WERI-Rb-1 (cell line): Measurements from ENCODE around the gene STXBP4.

Source experiments
- DNase-seq: peaks from one replicate; pipeline ENCODE4 v3.0.0-alpha.2; 2020
- H3K27ac ChIP-seq: fragments of 250-450 bp; sonication (Bioruptor Pico); 2 replicates; pipeline ENCODE4 v1.5.1; 2020; ENCODE audit warnings: mild to moderate bottlenecking, moderate library complexity
- H3K27me3 ChIP-seq: fragments of 250-450 bp; sonication (Bioruptor Pico); 2 replicates; pipeline ENCODE4 v1.5.1; 2021; ENCODE audit warnings: mild to moderate bottlenecking, low read depth, moderate library complexity; ENCODE audit not compliant: insufficient read depth, severe bottlenecking
- H3K36me3 ChIP-seq: fragments of 250-450 bp; sonication (Bioruptor Pico); 2 replicates; pipeline ENCODE4 v1.5.1; 2020; ENCODE audit warnings: mild to moderate bottlenecking, moderate library complexity
- H3K4me3 ChIP-seq: 2 replicates; pipeline ENCODE4 v1.5.1; 2011; ENCODE audit warnings: low read depth, mild to moderate bottlenecking, control low read depth, low read length
- H3K9me3 ChIP-seq: fragments of 250-450 bp; sonication (Bioruptor Pico); 2 replicates; pipeline ENCODE4 v1.5.1; 2021; ENCODE audit warnings: mild to moderate bottlenecking, moderate library complexity; ENCODE audit not compliant: severe bottlenecking
- CTCF ChIP-seq: IDR thresholded peaks from 2 replicates; pipeline ENCODE4 v1.5.1; 2011; ENCODE audit warnings: low read depth, mild to moderate bottlenecking, control low read depth, inconsistent platforms, low read length

STXBP4 gene

GRCh38 chr17:55168958-55169687, 200.6 kb downstream of the STXBP4 start:
- H3K27me3 ChIP-seq, result no peaks in the 10 kb centered on the region
- H3K27ac ChIP-seq, result no peak overlapping the region
- DNase-seq, result no peak
- no peaks in the 10 kb centered on the region for H3K9me3 ChIP-seq
- no peak overlapping the region for H3K4me3 ChIP-seq
- no peak for TF ChIP-seq CTCF
- H3K36me3 ChIP-seq, result no peaks in the 10 kb centered on the region

DNA sequence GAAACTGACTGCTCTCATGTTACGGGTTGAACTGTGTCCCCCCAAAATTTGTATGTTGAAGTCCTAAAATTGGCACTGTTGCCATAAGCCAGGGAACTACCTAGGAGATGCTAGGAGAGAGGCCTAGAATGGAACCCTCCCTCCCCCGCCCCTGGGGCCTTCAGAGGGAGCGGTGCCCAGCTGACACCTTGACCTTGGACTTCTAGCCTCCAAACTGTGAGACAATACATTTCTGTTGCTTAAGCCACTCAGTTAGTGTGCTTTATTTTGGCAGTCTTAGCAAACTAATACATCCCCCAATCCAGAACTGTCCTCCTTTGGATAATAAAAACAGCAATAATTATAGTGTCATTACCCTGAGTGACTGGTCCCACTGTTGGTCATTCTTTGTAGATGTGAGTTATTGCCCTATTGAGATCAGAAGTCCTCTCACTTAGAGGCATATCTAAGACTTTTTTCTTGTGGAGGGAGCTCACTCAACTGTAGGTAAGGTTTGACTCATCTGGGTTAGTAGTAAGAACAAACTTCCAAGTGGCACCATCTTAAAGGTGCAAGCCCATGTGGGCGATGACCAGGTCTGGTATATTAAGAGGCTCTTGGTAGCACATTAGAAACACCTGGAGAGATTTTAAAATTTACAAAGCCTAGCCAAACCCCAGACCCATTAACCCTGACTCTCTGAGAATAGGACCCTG, 203.2 kb downstream of the STXBP4 start:
- no peak for DNase-seq
- no peak for TF ChIP-seq CTCF
- H3K4me3 ChIP-seq, result no peak overlapping the region
- no peaks in the 10 kb centered on the region for H3K36me3 ChIP-seq
- H3K9me3 ChIP-seq, result no peaks in the 10 kb centered on the region
- no peaks in the 10 kb centered on the region for H3K27me3 ChIP-seq
- no peak overlapping the region for H3K27ac ChIP-seq

GRCh38 chr17:55172612-55173011, 204.0 kb downstream of the STXBP4 start:
- TF ChIP-seq CTCF, result no peak
- no peak for DNase-seq

DNA sequence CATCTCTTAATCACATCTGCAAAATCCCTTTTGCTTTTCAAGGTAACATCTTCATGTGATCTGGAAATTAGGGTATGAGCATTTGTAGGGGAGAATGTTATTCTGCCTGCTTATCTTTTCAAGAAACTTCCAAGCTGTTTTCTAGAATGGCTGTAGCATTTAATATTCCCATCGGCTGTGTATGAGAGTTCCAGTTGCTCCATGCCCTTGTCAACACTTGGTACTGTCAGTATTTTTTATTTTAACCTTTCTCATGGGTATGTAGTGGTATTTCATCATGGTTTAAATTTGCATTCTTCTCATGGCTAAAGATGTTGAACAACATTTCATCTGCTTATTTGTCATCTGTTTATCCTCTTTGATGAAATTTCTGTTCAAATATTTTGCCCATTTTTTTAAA, 205.6 kb downstream of the STXBP4 start:
- no peaks in the 10 kb centered on the region for H3K36me3 ChIP-seq
- no peak overlapping the region for H3K27ac ChIP-seq
- no peak for DNase-seq
- H3K9me3 ChIP-seq, result no peaks in the 10 kb centered on the region
- TF ChIP-seq CTCF, result no peak
- no peak overlapping the region for H3K4me3 ChIP-seq
- no peaks in the 10 kb centered on the region for H3K27me3 ChIP-seq

More at GRCh38 chr17:55172612-55173011, 204.0 kb downstream of the STXBP4 start:
- no peaks in the 10 kb centered on the region for H3K27me3 ChIP-seq
- no peaks in the 10 kb centered on the region for H3K9me3 ChIP-seq
- no peak overlapping the region for H3K4me3 ChIP-seq
- H3K27ac ChIP-seq, result no peak overlapping the region
- H3K36me3 ChIP-seq, result no peaks in the 10 kb centered on the region

DNA sequence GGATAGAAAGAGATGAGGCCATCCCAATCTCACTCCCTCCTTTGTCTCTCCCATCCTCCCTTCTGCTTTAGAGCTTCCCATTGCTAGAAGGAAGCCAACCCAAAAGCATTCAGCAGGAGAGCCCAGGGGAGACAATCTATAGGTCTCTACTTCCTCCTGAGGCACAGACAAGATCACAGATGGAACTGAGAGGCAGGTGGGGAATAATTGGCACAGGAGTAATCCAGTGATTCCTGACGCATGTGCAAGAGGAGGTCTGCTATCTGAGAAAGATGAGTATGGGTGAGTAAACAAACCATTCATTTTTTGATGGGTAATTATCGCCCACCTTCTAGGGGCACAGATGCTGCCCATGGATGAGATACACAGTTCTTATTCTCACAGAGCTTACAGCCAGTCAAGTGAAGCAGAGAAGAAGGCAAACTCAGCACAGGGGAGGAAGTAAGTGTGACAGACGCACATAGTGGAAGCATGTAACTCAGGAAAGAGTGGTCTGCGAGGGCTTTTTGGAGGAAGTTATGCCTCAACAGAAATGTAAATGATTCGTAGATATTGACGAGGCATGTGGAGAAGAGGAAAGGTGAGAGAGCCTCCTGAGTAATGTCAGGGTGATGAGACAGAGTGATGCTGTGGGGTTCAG, 207.3 kb downstream of the STXBP4 start:
- TF ChIP-seq CTCF, result no peak
- no peak for DNase-seq
- no peak overlapping the region for H3K4me3 ChIP-seq

More for the DNA sequence above, 207.3 kb downstream of the STXBP4 start:
- Histone ChIP-seq H3K36me3 (no peaks in the 10 kb centered on the region), H3K27ac (no peak overlapping the region), H3K9me3 (no peaks in the 10 kb centered on the region), H3K27me3 (no peaks in the 10 kb centered on the region)
